SHP77 (cell line): Measurements from ENCODE around the gene RYR1.
"Not testable (repeated sequence)": the region's sequence is repeated elsewhere in the genome, so short reads cannot be mapped to it uniquely, and the experiment has no call there.

Experiments used
- DNase-seq, 2 experiments: peaks; one replicate each; lab custom pipeline; 2025; lab: John Stamatoyannopoulos, UW

The RYR1 gene

DNA sequence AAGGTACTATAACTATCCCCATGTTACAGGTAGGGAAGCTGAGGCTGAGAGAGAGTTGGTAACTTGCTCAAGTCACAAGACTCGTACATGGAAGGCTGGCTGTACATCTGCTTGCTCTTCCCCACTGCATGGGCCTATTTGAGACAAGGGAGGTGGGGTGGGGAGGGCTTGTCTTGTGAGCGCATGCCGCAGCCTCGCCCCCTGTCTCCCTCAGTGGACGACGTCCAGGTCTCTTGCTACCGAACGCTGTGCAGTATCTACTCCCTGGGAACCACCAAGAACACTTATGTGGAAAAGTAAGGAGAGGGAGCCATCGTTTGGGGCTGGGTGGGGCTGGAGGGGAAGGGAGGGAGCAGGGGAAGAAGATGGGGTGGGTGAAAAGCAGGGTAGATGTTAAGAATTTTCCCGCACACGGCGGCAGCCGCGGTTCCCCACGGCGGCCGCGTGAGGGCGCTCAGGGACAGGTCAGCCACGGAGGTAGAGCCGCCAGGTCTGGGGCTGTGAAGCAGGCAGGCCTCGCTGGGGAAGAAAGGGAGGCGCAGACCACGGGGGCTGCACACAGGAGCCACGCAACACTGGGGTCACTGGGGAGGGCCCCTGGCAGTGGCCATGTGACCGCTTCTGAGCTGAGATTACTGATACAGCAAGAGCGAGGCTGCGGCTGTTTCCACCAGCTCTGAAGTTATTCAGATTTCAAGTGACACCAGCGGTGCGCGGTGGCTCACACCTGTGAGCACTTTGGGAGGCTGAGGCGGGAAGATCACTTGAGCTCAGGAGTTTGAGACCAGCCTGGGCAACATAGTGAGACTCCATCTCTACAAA, 81.5 kb downstream of the RYR1 start:
- DNase-seq = peak; percentile 59 to 69

DNA sequence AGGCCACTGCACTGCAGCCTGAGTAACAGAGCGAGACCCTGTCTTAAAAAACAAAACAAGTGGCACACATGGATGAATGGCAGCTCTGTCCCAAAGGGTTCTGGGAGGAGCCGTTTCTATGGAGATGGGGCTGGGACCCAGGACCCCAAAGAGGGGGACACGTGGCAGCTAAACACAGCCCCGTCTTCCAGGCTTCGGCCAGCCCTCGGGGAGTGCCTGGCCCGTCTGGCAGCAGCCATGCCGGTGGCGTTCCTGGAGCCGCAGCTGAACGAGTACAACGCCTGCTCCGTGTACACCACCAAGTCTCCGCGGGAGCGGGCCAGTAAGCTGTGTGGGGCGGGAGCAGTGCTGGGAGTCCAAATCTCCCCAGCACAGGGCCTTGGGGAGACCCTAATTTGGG, 82.4 kb downstream of the RYR1 start:
- DNase-seq = no peak

GRCh38 chr19:38516802-38517201, 83.3 kb downstream of the RYR1 start:
- DNase-seq = no peak

DNA sequence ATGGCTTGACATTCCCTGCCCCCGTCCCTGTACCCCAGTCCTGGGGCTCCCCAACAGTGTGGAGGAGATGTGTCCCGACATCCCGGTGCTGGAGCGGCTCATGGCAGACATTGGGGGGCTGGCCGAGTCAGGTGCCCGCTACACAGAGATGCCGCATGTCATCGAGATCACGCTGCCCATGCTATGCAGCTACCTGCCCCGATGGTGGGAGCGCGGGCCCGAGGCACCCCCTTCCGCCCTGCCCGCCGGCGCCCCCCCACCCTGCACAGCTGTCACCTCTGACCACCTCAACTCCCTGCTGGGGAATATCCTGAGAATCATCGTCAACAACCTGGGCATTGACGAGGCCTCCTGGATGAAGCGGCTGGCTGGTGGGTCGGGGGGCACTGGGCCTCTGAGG, 83.8 kb downstream of the RYR1 start:
- DNase-seq = no peak

- DNase-seq = not testable (repeated sequence)
Measured at GRCh38 chr19:38517980-38518379, 84.5 kb downstream of the RYR1 start.

- no peak for DNase-seq
Measured at GRCh38 chr19:38519168-38519567, 85.7 kb downstream of the RYR1 start.

- no peak for DNase-seq
Measured at GRCh38 chr19:38519988-38520387, 86.5 kb downstream of the RYR1 start.

DNA sequence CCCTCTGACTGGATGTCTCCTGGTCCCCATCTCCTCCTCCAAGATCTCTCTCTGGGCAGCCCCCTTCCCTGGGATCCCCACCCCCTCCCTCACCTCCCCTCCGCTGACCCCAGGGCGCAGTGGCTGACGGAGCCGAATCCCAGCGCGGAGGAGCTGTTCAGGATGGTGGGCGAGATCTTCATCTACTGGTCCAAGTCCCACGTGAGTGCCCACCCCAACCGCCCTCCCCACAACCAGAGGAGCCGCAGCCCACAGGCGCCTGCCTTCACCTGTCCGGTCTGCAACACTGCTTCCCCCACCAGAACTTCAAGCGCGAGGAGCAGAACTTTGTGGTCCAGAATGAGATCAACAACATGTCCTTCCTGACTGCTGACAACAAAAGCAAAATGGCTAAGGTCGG, 89.4 kb downstream of the RYR1 start:
- DNase-seq = no peak

DNA sequence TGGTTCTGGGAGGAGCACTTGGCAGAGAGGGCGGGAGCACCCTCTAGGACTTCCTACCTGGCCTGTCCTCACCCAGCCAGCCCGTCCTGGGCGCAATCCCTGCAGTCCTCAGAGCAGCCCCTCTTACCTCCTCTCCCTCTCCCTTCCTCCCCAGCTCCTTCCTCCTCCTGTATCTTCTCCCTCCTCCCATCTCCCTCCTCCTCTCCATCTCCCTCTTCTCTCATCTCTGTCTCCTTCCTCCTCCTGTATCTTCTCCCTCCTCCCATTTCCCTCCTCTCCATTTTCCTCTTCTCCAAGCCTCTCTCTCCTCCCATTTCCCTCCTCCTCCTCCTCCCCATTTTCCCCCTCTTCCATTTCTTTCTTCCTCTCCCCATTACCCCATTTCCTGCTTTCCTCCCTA, 89.8 kb downstream of the RYR1 start:
- no peak for DNase-seq

GRCh38 chr19:38524369-38524768, 90.9 kb downstream of the RYR1 start:
- no peak for DNase-seq

- DNase-seq = no peak
Measured at GRCh38 chr19:38524994-38525634, 91.6 kb downstream of the RYR1 start.

DNA sequence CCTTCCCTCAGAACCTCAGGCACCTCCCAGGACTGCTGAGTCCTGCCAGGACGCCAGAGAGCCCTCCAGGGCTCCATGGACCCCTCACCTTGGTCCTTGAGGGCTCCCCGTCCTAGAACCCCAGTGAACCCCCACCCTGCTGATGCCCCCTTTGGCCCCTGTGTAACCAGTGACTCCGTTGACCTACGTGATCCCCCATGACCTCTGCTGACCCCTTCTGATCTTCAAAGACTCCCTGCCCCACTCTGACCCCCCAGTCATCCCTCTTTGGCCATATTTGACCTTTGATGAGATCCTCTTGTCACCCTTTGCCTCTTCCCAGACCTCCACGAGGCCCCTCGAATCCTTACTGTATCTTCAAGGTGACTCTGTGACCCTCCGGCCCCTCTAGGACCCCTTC, 92.9 kb downstream of the RYR1 start:
- DNase-seq = no peak

DNA sequence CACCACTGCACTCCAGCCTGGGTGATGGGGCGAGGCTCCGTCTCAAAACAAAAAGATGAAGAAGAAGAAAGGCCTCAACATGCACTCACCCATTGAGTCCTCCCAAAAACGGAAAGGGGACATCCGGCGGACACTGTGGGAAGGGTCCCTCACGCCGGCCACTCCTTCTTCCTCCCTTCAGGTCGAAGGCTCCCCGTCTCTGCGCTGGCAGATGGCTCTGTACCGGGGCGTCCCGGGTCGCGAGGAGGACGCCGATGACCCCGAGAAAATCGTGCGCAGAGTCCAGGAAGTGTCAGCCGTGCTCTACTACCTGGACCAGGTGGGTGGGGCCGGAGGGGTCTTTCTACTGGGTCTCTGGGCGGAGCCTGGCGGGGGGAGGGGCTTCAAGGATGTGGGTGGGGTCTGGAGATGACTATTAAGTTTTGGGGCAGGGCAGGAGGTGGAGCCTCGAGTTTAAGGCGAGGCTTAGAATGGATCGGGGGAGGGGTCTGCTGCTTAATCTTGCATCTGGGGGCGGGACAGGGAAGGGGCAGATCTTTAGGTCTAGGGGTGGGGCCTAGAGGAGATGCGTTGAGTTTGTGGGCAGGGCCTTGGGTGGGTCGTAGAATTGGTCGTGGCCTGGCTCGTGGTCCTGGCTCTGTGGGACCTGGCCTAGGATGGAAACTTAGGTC, 94.1 kb downstream of the RYR1 start:
- DNase-seq = no peak

- no peak for DNase-seq
Measured at GRCh38 chr19:38528213-38528755, 94.8 kb downstream of the RYR1 start.

GRCh38 chr19:38528931-38529330, 95.4 kb downstream of the RYR1 start:
- DNase-seq = no peak

GRCh38 chr19:38531515-38531914, 98.0 kb downstream of the RYR1 start:
- DNase-seq = no peak

- no peak for DNase-seq
Measured at GRCh38 chr19:38532939-38533338, 99.4 kb downstream of the RYR1 start.

- no peak for DNase-seq
Measured at GRCh38 chr19:38534574-38534973, 101.1 kb downstream of the RYR1 start.

GRCh38 chr19:38535212-38535611, 101.7 kb downstream of the RYR1 start:
- DNase-seq = no peak

DNA sequence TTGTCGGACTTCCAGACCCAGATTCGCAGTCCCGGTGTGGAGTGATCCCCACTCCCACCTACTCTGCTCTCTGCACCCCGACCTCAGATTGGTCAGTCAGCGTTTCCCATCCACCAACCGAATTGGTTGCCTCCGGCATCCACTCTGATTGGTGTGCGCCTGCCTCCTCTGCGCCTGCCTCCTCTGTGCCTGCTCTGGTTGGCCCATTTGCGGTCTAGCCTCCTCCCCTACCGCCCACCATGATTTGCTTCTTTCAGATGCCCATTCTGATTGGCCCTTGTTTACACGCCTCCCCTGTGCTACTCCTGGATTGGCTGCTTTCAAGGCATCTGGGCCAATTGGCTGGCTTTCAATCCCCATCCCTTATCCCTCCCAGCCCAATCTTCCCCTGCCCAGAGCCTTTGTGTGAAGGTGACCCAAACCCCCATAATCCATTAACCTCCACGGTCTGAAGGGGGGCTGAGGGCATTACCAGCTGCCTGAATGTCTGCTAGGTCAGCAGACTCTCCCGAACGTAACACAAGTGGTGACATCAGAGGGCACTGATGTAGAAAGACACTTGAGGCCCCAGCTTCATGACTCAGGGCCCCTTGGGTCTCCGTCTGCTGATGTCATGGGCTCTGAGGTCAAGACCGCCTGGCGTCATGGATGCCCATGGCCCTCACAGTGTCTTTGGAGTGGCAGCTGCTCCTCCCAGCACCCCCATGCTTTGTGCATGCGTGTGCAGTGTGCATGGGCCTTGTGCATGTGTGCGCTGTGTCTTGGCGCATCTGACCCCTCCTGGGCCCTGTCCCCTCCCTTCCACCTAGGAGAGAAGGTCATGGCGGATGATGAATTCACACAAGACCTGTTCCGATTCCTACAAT, 103.8 kb downstream of the RYR1 start:
- no peak for DNase-seq

DNA sequence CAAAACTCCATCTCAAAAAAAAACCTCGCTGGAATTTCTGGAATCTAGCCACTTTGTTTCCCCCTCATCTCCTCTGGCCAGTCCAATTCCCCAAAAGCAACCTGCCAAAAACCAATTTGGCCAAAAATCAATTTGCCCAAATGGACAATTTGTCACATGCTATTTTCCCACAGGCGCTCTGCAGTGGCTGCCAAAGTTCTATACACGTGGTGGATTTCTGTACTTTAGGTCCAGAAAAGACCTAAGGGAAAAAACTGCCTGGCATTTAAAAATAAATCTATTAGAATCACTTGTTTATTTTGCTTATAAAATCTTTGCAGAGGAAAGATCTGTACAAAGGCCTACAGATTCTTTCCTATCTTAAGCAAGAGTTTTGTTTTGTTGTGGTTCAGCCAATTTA, 104.9 kb downstream of the RYR1 start:
- no peak for DNase-seq
